Measurements from ENCODE around the gene MCF2L2. TPM values are rescaled to one million over a fixed set of nuclear protein-coding genes. Genes with fewer than 3 reads are reported as not detected.

The MCF2L2 gene
- total RNA-seq, 3 donors from 2014 or later (not counting 1 experiment from before 2014, with no cell fraction given), result 2.2 to 4.9 (median 2.7) TPM

Other genes starting within 250 kb of the MCF2L2 start
- 1 to 10 TPM; 1.2 to 4.5 (median 3.4) TPM for gene B3GNT5, start 175.4 kb downstream of the MCF2L2 start, total RNA-seq
- gene KLHL6, start 127.1 kb upstream of the MCF2L2 start, total RNA-seq, result 10 to 100 TPM; 10.9 to 17.3 (median 13.6) TPM
- 100 to 1,000 TPM; 140 to 189 (median 177) TPM for gene KLHL24, start 207.0 kb upstream of the MCF2L2 start, total RNA-seq

Measured in natural killer cell (primary cell).